Measurements from ENCODE around the gene ATAD3B.

- no peak for TF ChIP-seq CTCF (optimal IDR thresholded peaks at IDR 0.05 in 1 of 3, IDR thresholded peaks at IDR 0.05 in 1 of 3, conservative IDR thresholded peaks at IDR 0.05 in 1 of 3; ENCODE audit: extremely low read depth in 1 of 3, insufficient read depth in 2 of 3, low read length in 3 of 3)
- TF ChIP-seq EZH2 (IDR thresholded peaks at IDR 0.05; ENCODE audit: low read length) = no peak
Observed at GRCh38 chr1:1428174-1428573, 43.4 kb upstream of the ATAD3B start.
